Limb (tissue), 2 donors: ENCODE data around the gene IL22RA1.

Experiments
- DNase-seq, 2 donors: peaks; one replicate each; pipeline ENCODE4 v3.0.0-alpha.2; 2016; ENCODE audit errors: extremely low spot score in 2 of 2

Gene IL22RA1

GRCh38 chr1:24117132-24117531, 25.8 kb downstream of the IL22RA1 start:
- no peak for DNase-seq

GRCh38 chr1:24114753-24115152, 28.2 kb downstream of the IL22RA1 start:
- DNase-seq: no peak

GRCh38 chr1:24113641-24114033, 29.3 kb downstream of the IL22RA1 start:
- no peak for DNase-seq

DNA sequence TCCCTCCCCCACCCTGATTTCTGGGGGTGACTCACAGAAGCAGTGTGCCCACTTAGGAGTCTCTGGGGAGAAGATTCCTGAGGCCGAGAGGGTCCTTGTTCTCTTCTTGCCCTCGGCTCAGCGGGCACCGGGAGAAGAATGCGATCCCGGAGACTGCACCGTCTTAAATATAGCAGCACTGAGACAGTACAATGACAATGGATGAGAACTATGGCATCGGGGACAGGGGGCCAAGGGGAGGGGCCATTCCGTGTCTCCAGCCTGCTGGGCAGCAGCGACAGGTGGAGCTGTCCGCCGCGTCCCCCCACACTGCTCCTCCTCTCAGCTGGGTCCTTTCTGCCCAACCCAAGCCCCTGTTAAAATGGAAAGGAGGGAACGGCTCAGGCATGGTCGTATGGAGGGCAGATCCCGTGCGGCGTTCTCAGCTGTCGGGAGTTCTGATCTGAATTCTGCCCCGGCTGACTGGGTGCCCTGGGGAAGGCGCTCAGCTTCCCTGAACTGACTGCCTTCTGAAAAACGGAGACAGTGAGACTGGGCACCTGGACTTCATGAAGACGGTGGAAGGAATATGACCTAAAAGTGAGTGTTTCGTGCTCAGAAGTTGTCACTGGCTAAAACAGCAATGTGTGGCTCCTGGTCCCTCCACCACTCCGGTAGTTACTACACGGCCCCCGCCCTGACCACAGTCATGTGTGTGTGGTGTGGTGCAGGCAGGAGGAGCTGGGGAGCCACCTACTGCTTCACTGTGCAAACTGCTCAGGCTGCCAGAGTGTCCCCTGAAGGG, 30.8 kb downstream of the IL22RA1 start, which contains the start of gene MYOM3:
Gene MYOM3 (minus strand): TSS at position 140 of the 784 bp plus-strand sequence. CDS start 3,499 bp downstream, outside the sequence.
- DNase-seq: peak; percentile 50 to 75

GRCh38 chr1:24111262-24111995, 31.5 kb downstream of the IL22RA1 start:
- no peak for DNase-seq

GRCh38 chr1:24110642-24111261, 32.2 kb downstream of the IL22RA1 start:
- DNase-seq: no peak

DNA sequence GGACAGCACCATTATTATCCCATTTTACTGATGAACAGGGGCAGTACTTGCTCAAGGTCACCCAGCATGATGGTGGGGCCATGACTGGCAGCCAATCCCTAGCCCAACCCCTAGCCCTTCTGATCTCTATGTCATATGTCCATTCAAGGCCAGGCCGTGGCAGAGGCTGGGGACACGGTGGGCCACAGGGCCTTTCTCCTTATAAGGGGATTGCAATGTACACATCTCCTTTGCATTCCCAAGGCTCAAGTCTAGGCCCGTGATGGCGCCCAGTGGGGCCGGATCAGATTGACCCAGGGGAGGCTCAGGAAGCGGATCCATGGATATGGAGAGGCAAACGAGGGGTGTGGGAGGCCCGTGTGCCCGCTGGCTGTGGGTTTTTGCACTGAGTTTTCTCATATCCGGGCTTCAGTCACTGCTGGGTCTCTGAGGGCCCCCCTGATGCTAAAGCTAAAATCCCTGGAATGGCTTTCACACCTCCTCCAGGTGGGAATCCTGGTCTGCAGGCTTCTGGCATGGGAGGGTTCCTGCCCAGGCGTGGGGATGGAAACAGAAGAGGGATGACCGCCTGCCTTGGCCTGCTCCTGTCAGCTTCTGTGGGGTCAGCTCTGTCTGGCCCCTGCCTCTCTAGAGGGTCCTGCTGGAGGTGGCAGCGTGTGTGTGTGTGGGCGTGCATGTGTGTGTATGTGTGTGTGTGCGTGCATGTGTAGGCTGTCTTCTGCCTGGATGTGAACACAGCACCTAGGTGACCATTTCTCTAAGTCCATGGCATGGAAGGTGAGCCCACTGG, 33.1 kb downstream of the IL22RA1 start:
- no peak for DNase-seq

DNA sequence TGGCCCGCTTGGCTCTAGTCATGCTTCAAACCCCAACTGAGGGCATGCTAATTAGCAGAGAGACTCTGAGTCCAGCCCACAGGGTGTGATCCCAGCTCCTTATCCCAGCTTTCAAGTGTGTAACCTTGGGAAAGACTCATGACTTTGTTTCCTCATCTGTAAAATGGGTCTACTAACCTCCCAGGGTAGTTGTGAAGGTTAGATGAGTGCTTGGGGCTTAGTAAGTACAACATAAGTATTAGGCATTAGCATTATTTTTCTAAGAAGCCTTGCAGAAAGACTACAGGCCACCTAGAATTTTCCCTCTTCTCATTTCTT, 33.8 kb downstream of the IL22RA1 start:
- DNase-seq: no peak

DNA sequence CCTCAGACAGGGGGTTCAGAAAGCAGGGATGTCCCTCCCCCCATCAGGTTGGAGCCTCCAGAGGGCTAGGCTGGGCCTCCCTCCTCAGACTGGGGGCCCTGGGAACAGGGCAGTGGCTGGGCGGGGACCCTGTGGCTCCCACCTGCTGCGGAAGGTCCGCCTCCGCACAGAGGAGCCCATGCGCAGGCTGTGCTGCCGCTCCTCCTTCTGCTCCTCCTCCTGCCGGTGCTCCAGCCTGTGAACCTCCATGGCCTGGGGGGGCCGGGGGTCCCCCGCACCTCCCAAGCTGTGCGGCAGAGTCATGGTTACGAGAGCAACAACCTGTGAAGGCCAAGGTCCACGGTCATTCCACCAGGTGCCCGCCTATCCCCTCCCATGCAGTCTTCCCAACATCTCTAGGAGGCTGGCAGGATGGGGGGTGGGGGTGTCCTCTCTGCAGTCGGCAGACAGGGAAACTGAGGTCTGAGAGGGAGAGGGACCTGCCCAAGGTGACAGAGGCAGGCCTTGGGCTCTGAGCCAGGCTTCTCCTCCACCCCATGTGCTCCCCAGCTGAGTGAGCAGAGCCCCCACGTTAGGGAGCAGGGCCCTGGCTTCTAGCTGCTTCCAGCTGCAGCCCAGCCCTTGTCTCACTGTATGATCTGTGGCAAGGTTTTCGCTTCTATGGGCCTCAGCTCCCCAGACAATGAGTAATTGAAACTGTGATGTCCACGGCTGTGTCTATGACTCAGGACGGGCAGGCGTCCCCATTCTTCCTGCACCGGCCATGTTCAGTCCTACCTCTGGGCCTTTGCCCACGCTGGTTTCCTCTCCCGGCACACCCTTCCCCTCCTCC, 34.4 kb downstream of the IL22RA1 start:
- no peak for DNase-seq

- DNase-seq: no peak
Observed at GRCh38 chr1:24107462-24108138, 35.3 kb downstream of the IL22RA1 start.

DNA sequence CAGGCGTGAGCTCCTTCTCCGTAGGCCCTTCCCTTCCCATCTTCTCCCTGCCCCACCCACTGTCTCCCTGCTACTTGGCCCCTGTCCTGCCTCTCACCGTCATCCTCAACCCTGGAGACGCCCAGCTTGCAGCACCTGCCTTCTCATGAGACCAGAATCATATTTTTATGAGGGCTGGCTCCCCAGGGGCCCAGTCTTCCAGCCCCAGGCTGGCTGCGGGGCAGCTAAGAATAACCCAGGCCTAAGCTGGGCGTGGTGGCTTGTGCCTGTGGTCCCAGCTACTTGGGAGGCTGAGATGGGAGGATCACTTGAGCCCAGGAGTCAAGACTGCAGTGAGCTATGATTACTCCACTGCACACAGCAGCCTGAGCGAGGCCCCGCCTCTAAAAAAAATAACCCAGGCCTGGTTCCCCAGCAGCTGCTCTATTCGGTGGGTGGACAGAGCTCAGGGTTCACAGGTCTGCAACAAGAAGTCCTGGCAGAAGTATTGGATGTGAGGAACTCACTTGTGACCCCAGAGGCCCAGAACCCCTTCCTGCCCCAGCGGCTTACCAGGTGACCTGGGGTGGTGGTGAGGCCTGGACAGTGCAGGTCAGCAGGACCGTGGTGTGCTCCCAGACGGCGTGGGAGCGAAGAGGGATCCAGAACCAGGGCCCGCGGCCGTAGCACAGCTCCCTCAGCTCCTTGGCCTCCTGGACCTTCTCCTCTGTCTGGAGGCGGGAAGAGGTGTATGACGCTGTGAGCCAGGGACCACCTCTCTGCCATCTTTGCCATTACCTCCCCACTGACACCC, 37.4 kb downstream of the IL22RA1 start:
- DNase-seq: no peak

- DNase-seq: no peak
Observed at GRCh38 chr1:24104854-24105253, 38.1 kb downstream of the IL22RA1 start.

DNA sequence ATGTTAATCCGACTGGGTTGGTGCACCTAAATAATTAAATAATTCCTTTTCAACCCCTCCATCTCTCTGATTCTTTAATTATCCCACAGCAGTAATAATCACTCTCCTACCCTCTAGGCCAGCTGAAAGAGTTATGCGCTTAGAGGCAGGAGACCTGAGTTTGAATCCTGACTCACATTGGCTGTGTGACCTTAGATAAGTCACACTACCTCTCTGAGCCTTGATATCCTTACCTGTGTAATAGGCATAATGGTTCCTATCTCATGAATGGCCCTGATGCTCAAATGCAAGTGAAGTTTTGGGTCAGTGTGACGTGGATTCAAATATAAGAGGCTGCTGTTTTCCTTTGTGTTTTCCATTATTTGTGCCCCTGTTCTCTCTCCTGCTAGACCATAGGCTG, 39.1 kb downstream of the IL22RA1 start:
- DNase-seq: no peak

DNA sequence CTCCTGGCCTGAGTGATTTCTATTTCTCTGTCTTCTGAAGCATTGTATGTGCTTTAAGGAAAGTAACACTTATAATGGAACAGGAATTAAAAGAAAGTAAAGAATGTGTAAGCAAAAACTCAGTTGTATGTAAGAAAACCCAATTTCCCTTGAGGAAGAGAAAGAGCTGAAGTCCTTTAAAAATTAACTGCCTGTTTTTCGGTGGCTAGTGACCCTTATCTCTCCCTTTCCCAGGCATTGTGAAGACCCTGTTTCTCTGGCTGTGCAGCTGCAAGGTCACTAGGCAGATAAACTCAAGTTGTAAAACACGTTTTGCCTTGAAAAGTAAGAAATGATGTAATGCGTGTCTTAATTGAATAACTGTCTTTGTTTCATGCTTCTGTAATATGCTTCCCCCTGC, 39.5 kb downstream of the IL22RA1 start:
- DNase-seq: no peak

DNA sequence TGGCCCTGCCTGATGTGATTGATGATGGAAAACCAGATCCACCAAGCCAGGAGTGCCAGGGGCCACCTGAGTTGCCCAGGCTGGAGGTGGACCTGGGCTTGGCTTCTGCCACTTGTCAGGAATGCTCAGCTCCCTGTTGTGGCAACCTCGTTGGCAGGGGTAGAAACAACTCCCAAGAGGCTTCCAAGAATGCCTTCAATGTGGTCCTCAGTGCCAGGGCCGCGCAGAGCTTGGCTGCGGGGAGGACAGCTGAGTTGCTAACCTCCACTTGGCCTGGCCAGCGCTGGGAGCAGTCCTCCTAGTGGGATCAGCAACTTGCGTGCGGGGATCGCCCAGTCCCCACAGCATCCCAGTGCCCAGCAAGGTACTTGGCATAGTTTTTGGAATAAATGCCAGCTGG, 40.0 kb downstream of the IL22RA1 start:
- DNase-seq: no peak

- DNase-seq: peak; percentile 63 to 66
Observed at GRCh38 chr1:24101796-24102586, 40.9 kb downstream of the IL22RA1 start.

DNA sequence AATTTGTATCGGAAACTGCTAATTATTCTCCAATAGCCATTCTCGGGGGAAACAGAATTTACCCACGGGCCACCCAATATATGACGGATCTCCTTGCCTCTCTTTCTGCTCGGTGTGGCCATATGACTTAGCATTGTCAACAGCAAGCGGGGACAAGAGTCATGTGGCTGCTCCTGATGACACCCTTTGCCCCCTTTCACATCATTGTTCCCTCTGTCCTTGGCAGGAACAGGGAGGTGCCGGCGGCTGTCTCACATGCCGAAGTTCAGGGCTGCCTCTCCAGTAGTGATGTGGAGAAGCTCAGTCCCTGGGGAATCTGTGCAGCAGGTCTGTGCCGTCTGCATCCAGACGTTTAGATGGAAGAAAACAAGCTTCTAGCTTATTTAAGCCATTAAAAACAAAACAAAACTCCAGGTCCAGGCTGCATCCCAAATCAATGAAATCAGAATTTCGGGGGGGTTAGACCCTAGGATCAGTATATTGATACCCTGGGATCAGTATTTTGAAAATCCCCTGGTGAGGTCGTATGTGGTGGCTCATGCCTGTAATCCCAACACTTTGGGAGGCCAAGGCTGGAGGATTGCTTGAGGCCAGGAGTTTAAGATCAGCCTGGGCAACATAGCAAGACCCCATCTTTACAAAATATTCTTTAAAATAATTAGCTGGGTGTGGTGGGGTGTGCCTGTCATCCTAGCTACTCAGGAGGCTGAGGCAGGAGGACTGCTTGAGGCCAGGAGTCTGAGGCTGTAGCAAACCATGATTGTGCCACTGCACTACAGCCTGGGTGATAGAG, 41.8 kb downstream of the IL22RA1 start:
- no peak for DNase-seq
